HEK293 (cell line): ENCODE results near the gene CEP112.
A peak's percentile ranks its signal among the peaks of the same experiment; 100 is the strongest.

Experiments used
- BCL11B ChIP-seq: fragments of 450-650 bp; formaldehyde crosslinking; IDR thresholded peaks from 2 replicates; pipeline ENCODE4 v1.5.1; 2016; ENCODE audit warnings: low read depth, missing biosample characterization, missing genetic modification characterization
- GLI4 ChIP-seq: fragments of 450-650 bp; formaldehyde crosslinking; IDR thresholded peaks from 2 replicates; pipeline ENCODE4 v1.5.1; 2016; ENCODE audit warnings: missing biosample characterization, missing genetic modification characterization
- KLF1 ChIP-seq: fragments of 450-650 bp; formaldehyde crosslinking; IDR thresholded peaks from 2 replicates; pipeline ENCODE4 v1.5.1; 2016; ENCODE audit warnings: missing biosample characterization, missing genetic modification characterization
- KLF10 ChIP-seq: fragments of 450-650 bp; IDR thresholded peaks from 2 replicates; pipeline ENCODE4 v1.5.1; 2018; ENCODE audit warnings: missing biosample characterization, mild to moderate bottlenecking, missing genetic modification characterization
- KLF9 ChIP-seq: fragments of 450-650 bp; formaldehyde crosslinking; IDR thresholded peaks from 2 replicates; pipeline ENCODE4 v1.5.1; 2016; ENCODE audit warnings: missing biosample characterization, missing genetic modification characterization, low read depth
- MYNN ChIP-seq: fragments of 450-650 bp; formaldehyde crosslinking; IDR thresholded peaks from 2 replicates; pipeline ENCODE4 v1.5.1; 2016; ENCODE audit warnings: missing biosample characterization, missing genetic modification characterization, borderline replicate concordance
- PRDM1 ChIP-seq: fragments of 450-650 bp; formaldehyde crosslinking; IDR thresholded peaks from 2 replicates; pipeline ENCODE4; 2016; ENCODE audit warnings: missing biosample characterization, missing genetic modification characterization
- SCRT1 ChIP-seq: fragments of 450-650 bp; formaldehyde crosslinking; IDR thresholded peaks from 2 replicates; pipeline ENCODE4 v1.5.1; 2016; ENCODE audit warnings: missing biosample characterization, missing genetic modification characterization, borderline replicate concordance
- ZBTB10 ChIP-seq: fragments of 450-650 bp; formaldehyde crosslinking; IDR thresholded peaks from 2 replicates; pipeline ENCODE4 v1.5.1; 2016; ENCODE audit warnings: missing biosample characterization, missing genetic modification characterization
- ZFP37 ChIP-seq: fragments of 450-650 bp; formaldehyde crosslinking; IDR thresholded peaks from 2 replicates; pipeline ENCODE4 v1.5.1; 2016; ENCODE audit warnings: missing biosample characterization, missing genetic modification characterization
- ZFP41 ChIP-seq: fragments of 450-650 bp; formaldehyde crosslinking; IDR thresholded peaks from 2 replicates; pipeline ENCODE4 v1.5.1; 2016; ENCODE audit warnings: missing biosample characterization, missing genetic modification characterization, borderline replicate concordance
- ZNF114 ChIP-seq: fragments of 450-650 bp; formaldehyde crosslinking; IDR thresholded peaks from 2 replicates; pipeline ENCODE4 v1.5.0; 2017; ENCODE audit warnings: missing biosample characterization, missing genetic modification characterization
- ZNF146 ChIP-seq: fragments of 450-650 bp; formaldehyde crosslinking; IDR thresholded peaks from 2 replicates; pipeline ENCODE4 v1.5.1; 2016; ENCODE audit warnings: missing biosample characterization, missing genetic modification characterization
- ZNF157 ChIP-seq: fragments of 450-650 bp; formaldehyde crosslinking; IDR thresholded peaks from 2 replicates; pipeline ENCODE4 v1.5.1; 2016; ENCODE audit warnings: missing biosample characterization, missing genetic modification characterization
- ZNF184 ChIP-seq: fragments of 450-650 bp; IDR thresholded peaks from 2 replicates; pipeline ENCODE4 v1.5.1; 2018; ENCODE audit warnings: missing biosample characterization, mild to moderate bottlenecking, missing genetic modification characterization
- ZNF211 ChIP-seq: fragments of 450-650 bp; formaldehyde crosslinking; IDR thresholded peaks from 2 replicates; pipeline ENCODE4 v1.5.1; 2016; ENCODE audit warnings: low read depth, missing biosample characterization, missing genetic modification characterization
- ZNF26 ChIP-seq: fragments of 450-650 bp; formaldehyde crosslinking; IDR thresholded peaks from 2 replicates; pipeline ENCODE4 v1.5.1; 2016; ENCODE audit warnings: missing biosample characterization, missing genetic modification characterization
- ZNF354C ChIP-seq: fragments of 450-650 bp; formaldehyde crosslinking; IDR thresholded peaks from 2 replicates; pipeline ENCODE4 v1.5.1; 2016; ENCODE audit warnings: missing biosample characterization, missing genetic modification characterization, low read depth, borderline replicate concordance
- ZNF37A ChIP-seq: fragments of 450-650 bp; IDR thresholded peaks from 2 replicates; pipeline ENCODE4 v1.5.1; 2018; ENCODE audit warnings: missing biosample characterization, missing genetic modification characterization
- ZNF398 ChIP-seq: fragments of 450-650 bp; formaldehyde crosslinking; IDR thresholded peaks from 2 replicates; pipeline ENCODE4 v1.5.1; 2017; ENCODE audit warnings: missing biosample characterization, missing genetic modification characterization
- ZNF416 ChIP-seq: fragments of 450-650 bp; formaldehyde crosslinking; IDR thresholded peaks from 2 replicates; pipeline ENCODE4 v1.5.1; 2016; ENCODE audit warnings: missing biosample characterization, missing genetic modification characterization
- ZNF433 ChIP-seq: fragments of 450-650 bp; formaldehyde crosslinking; IDR thresholded peaks from 2 replicates; pipeline ENCODE4 v1.5.1; 2016; ENCODE audit warnings: missing biosample characterization, missing genetic modification characterization, low read depth
- ZNF473 ChIP-seq: fragments of 450-650 bp; formaldehyde crosslinking; IDR thresholded peaks from 2 replicates; pipeline ENCODE4 v1.5.1; 2017; ENCODE audit warnings: missing biosample characterization, missing genetic modification characterization
- ZNF510 ChIP-seq: fragments of 450-650 bp; formaldehyde crosslinking; IDR thresholded peaks from 2 replicates; pipeline ENCODE4 v1.5.1; 2018; ENCODE audit warnings: mild to moderate bottlenecking, missing genetic modification characterization, missing biosample characterization; ENCODE audit not compliant: insufficient replicate concordance
- ZNF548 ChIP-seq: fragments of 450-650 bp; formaldehyde crosslinking; IDR thresholded peaks from 2 replicates; pipeline ENCODE4 v1.5.1; 2016; ENCODE audit warnings: missing biosample characterization, missing genetic modification characterization
- ZNF558 ChIP-seq: fragments of 450-650 bp; formaldehyde crosslinking; IDR thresholded peaks from 2 replicates; pipeline ENCODE4 v1.5.1; 2016; ENCODE audit warnings: missing biosample characterization, missing genetic modification characterization
- ZNF629 ChIP-seq: fragments of 450-650 bp; formaldehyde crosslinking; IDR thresholded peaks from 2 replicates; pipeline ENCODE4 v1.5.1; 2017; ENCODE audit warnings: missing biosample characterization, missing genetic modification characterization
- ZNF645 ChIP-seq: fragments of 450-650 bp; formaldehyde crosslinking; IDR thresholded peaks from 2 replicates; pipeline ENCODE4; 2016; ENCODE audit warnings: missing biosample characterization, missing genetic modification characterization
- ZNF664 ChIP-seq: fragments of 450-650 bp; formaldehyde crosslinking; IDR thresholded peaks from 2 replicates; pipeline ENCODE4 v1.5.1; 2016; ENCODE audit warnings: missing biosample characterization, missing genetic modification characterization
- ZNF747 ChIP-seq: fragments of 450-650 bp; formaldehyde crosslinking; IDR thresholded peaks from 2 replicates; pipeline ENCODE4 v1.5.1; 2016; ENCODE audit warnings: missing biosample characterization, missing genetic modification characterization
- ZNF776 ChIP-seq: fragments of 450-650 bp; formaldehyde crosslinking; IDR thresholded peaks from 2 replicates; pipeline ENCODE4 v1.5.0; 2017; ENCODE audit warnings: missing biosample characterization, missing genetic modification characterization, borderline replicate concordance
- ZNF777 ChIP-seq: fragments of 450-650 bp; formaldehyde crosslinking; IDR thresholded peaks from 2 replicates; pipeline ENCODE4 v1.5.1; 2017; ENCODE audit warnings: missing biosample characterization, missing genetic modification characterization, borderline replicate concordance
- ZNF785 ChIP-seq: fragments of 450-650 bp; formaldehyde crosslinking; IDR thresholded peaks from 2 replicates; pipeline ENCODE4 v1.5.1; 2016; ENCODE audit warnings: missing biosample characterization, missing genetic modification characterization
- ZSCAN18 ChIP-seq: fragments of 450-650 bp; formaldehyde crosslinking; IDR thresholded peaks from 2 replicates; pipeline ENCODE4 v1.5.1; 2016; ENCODE audit warnings: missing biosample characterization, missing genetic modification characterization
- ZXDB ChIP-seq: fragments of 450-650 bp; formaldehyde crosslinking; IDR thresholded peaks from 2 replicates; pipeline ENCODE4 v1.5.1; 2016; ENCODE audit warnings: missing biosample characterization, missing genetic modification characterization

The CEP112 gene

GRCh38 chr17:65629234-65629690 is 562.7 kb downstream of the CEP112 start (continued):
- TF ChIP-seq MYNN (tag by site-specific recombination) (no peak), ZNF776 (tag by site-specific recombination) (no peak), ZXDB (tag by site-specific recombination) (peak; percentile 74), BCL11B (tag by site-specific recombination) (no peak), ZNF629 (tag by site-specific recombination) (peak; percentile 75), ZNF510 (tag by site-specific recombination) (no peak), ZNF146 (tag by site-specific recombination) (no peak), KLF1 (tag by site-specific recombination) (no peak), ZNF548 (tag by site-specific recombination) (no peak), ZNF37A (tag by site-specific recombination) (no peak), ZNF645 (tag by site-specific recombination) (no peak), ZNF558 (0 out of 2 replicates have a peak, but pooled peaks have one; percentile 33), ZNF114 (no peak), SCRT1 (0 out of 2 replicates have a peak, but pooled peaks have one; percentile 39), ZNF354C (tag by site-specific recombination) (no peak), ZNF416 (tag by site-specific recombination) (no peak), ZNF211 (no peak), ZNF26 (tag by site-specific recombination) (no peak), ZNF184 (tag by site-specific recombination) (0 out of 2 replicates have a peak, but pooled peaks have one; percentile 38), ZSCAN18 (tag by site-specific recombination) (no peak), ZNF747 (tag by site-specific recombination) (no peak), PRDM1 (no peak), KLF10 (tag by site-specific recombination) (no peak), ZFP37 (tag by site-specific recombination) (no peak), ZNF785 (tag by site-specific recombination) (no peak), ZNF473 (no peak), ZNF777 (no peak), KLF9 (tag by site-specific recombination) (no peak), GLI4 (tag by site-specific recombination) (no peak), ZNF157 (tag by site-specific recombination) (no peak), ZBTB10 (tag by site-specific recombination) (no peak), ZFP41 (tag by site-specific recombination) (no peak), ZNF398 (peak; percentile 32; the same call in 1 of the 2 replicates), ZNF433 (tag by site-specific recombination) (no peak), ZNF664 (tag by site-specific recombination) (no peak)
